ENCODE data around the gene ETV3.

GRCh38 chr1:157089789-157090188 lies 48.4 kb downstream of the ETV3 start:
- TF ChIP-seq POLR2A (IDR thresholded peaks at IDR 0.05; ENCODE audit: extremely low read depth, insufficient read length) (no peak), MAX (IDR thresholded peaks at IDR 0.05; ENCODE audit: low read depth, low read length) (no peak), MYC (IDR thresholded peaks at IDR 0.05; ENCODE audit: low read depth, low read length) (no peak)
- TF ChIP-seq, protein P1, sequence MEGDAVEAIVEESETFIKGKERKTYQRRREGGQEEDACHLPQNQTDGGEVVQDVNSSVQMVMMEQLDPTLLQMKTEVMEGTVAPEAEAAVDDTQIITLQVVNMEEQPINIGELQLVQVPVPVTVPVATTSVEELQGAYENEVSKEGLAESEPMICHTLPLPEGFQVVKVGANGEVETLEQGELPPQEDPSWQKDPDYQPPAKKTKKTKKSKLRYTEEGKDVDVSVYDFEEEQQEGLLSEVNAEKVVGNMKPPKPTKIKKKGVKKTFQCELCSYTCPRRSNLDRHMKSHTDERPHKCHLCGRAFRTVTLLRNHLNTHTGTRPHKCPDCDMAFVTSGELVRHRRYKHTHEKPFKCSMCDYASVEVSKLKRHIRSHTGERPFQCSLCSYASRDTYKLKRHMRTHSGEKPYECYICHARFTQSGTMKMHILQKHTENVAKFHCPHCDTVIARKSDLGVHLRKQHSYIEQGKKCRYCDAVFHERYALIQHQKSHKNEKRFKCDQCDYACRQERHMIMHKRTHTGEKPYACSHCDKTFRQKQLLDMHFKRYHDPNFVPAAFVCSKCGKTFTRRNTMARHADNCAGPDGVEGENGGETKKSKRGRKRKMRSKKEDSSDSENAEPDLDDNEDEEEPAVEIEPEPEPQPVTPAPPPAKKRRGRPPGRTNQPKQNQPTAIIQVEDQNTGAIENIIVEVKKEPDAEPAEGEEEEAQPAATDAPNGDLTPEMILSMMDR (IDR thresholded peaks at IDR 0.05; ENCODE audit: low read depth, low read length), result no peak

Measured in NB4 (cell line).